Kidney glomerular epithelial cell (primary cell): Measurements from ENCODE around the gene CFAP74.
"Not testable (repeated sequence)": the region's sequence is repeated elsewhere in the genome, so short reads cannot be mapped to it uniquely, and the experiment has no call there.

Source experiments
- DNase-seq: peaks from one replicate; lab custom pipeline; 2025; lab: John Stamatoyannopoulos, UW

The CFAP74 gene

DNA sequence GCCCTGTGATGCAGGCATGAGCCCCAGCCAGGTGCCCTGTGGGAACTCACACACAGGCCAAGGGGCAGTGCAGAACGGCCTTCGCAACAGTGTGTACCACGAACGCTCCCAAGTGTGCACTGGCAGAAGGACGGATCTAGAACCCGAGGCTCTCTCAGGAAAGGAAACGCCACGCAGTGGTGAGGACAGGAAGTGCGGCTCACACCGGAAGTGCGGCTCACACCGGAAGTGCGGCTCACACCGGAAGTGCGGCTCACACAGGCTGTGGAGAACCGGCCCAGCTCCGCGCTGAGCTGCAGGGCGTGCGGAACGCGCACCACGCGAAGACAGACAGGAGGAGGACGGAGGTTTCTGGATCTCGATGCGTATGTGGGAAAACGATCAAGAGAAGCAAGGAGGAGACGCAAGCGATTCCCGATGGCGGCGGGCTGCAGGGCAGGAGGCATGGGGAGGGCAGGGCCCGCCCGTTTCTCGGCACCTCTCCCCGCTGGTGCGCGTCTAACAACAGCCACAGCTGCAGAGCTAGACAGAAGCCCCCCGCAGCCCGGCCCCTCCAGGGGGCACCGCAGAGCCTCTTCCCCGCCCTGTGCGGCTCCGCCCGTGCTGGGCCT is 48.6 kb downstream of the CFAP74 start:
- no peak for DNase-seq

DNA sequence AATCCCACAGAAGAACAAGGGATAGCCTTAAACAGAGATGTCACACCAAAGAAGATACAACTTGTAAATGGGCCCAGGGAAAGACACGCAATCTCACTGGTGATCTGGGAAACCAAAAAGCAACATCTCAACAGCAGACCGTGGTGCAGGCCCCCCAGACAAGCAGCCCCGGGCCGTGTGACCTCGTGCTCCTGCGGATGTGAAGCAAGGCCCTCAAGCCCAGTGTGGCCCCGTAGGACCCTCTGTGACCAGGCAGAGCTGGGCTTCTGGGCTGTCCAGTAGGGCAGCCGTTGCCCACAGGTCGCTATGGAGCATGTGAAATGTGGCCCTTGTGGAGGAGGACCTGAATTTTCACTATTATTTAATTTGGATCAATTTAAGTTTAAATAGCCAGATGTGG is 49.6 kb downstream of the CFAP74 start:
- DNase-seq, result no peak

DNA sequence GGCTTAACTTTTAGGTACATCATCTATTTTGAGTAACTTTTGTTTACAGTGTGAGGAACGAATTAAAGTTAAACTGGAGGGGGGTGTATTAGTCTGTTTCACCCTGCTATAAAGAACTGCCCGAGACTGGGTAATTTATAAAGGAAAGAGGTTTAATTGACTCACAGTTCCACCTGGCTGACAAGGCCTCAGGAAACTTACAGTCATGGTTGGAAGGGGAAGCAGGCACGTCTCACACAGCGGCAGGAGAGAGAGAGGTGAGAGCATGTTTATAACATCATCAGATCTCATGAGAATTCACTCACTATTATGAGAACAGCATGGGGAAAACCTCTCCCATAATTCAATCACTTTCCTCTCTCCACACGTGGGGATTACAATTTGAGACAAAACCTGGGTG is 52.6 kb downstream of the CFAP74 start:
- DNase-seq, result no peak

DNA sequence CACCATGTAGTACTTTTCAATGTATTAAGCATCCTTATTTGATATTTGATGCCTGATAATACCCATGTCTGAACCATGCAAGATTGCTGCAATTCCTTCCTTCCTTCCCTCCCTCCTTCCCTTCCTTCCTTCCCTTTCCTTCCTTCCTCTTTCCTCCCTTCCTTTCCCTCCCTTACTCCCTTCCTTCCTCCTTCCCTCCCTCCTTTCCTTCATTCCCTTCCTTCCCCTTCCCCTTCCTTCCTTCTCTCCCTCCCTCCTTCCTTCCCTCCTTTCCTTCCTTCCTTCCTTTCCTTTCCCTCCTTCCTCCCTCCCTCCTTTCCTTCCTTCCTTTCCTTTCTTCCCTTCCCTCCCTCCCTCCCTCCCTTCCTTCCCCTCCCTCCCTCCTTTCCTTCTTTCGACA is 54.8 kb downstream of the CFAP74 start:
- DNase-seq, result no peak

DNA sequence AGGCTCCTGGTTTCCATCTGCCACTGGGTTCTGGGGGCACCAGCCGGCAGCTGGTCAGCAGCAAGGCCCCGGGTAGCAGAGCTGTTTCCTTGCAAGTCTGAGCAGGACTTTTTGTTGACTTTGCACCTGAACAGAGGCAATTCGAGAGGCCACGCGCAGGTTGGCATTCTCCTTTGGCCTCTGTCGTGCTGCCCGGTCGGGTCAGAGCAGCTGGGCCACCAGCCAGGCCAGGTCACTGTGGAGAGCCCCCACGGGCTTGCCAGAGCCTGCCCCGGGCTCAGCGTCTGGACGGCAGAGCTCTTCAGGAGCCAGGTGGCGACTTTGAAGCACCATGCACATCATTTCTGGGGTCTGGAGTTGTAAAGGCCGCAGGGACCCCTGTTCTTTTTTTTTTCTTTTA is 56.1 kb downstream of the CFAP74 start:
- DNase-seq, result no peak

DNA sequence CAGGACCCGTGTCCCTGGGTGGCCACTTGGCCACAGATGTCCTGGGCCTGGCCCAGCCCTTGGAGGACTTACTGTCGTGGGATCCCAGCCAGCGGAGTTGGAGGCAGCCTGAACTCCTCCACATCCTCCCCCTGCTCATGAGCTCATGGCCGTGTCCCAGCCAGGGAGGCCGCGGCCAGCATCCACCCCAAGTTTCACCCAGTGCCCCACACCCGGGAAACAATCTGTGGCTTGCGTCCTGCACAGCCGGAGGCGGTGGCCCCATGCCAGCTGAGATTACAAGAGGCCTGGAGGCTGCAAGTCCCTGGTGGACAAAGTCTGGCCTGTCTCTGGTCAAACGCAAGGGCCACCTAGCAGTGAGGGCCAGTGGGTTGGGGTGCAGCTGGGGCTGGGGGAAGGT is 57.0 kb downstream of the CFAP74 start:
- DNase-seq, result no peak

DNA sequence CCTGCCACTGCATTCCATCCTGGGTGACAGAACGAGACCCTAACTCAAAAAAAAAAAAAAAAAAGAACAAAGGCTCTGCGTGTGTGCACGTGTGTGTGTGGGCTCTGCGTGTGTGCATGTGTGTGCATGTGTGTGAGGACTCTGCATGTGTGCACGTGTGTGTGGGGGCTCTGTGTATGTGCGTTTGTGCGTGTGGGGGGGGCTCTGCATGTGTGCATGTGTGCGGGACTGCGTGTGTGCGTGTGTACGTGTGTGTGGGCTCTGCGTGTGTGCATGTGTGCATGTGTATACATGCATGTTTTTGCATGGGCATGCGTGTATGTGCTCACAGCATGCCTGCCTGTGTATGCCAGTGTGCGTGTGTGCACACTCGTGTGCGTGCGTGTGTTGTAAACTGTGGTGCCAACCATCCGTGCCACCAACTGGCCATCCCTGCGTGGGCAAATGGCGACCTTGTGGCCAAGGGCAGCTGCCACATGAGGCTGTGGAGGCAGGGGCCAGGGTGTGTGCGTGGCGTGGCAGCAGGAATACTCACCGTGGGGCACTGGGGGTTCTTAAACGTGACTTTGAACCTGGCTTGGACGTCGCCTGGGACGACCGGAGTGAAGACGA is 57.7 kb downstream of the CFAP74 start:
- no peak for DNase-seq

DNA sequence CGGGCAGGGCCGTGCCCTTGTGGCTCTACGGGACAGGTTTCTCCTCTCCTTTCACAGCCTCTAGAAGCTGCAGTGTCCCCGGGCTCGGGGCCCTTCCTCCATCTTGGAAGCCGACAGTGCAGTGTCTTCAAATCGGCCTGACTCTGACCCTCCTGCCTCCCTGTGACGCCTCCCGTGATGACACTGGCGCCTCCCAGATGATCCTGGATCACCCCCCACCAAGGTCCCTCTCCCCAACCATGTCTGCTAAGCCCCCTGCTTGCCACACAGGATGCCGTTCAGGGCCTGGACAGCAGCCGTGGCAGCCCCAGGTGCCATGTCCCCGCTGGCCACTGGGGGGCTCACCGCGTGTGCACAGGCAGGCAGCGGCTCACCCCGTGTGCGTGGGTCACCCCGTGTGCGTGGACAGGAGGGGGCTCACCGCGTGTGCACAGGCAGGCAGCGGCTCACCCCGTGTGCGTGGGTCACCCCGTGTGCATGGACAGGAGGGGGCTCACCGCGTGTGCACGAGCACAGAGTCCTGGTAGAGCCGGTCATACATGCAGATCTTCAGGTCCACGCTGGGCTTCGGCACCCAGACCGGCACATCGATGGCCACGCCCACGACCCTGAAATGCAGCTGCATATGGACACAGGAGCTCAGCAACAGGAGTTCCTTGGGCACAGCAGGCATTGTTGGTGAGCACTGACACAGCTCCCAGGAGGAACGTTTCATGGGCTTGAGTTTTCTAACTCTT is 59.6 kb downstream of the CFAP74 start:
- no peak for DNase-seq

DNA sequence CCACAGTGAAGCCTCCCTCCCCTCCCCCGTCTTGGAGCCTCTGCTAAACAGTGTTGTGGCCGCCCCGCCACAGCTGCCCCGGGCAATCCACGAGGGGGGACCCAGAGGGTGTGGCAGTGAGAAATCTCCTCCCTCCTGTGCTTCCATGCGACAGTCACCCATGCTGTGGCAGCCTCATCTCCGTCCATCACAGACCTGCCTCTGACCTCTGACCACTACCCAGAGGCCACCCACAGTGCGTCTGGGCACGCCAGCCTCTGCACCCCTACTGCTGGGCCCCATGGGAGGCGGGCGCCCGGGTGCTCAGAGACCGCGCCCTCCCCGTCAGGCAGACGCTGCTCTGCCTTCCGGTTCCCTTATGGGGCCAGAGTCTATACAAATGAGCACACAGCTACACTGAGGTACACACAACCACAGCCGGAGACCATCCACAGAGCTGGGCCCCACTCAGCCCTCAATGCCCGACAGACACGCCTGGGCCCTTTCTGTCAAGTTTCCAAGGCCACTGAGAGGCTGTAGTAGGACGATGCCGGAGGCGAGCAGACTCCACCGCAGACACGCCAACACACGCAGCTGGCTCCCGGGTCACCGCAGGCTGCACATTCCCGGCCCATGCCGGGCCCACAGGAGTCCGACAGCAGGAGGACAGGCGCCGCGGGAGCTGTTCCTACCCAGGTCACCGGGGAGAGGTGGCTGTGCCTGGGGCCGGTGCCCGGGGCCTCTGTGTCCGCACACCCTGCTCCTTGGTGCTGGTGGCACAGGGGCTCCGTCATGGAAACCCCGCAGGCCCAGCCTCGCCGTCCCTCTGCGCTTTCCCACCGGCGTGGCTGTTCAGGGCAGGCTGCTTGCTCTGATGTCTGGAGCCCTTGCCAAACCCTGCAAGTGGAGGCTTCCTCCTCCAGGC is 60.6 kb downstream of the CFAP74 start:
- no peak for DNase-seq

DNA sequence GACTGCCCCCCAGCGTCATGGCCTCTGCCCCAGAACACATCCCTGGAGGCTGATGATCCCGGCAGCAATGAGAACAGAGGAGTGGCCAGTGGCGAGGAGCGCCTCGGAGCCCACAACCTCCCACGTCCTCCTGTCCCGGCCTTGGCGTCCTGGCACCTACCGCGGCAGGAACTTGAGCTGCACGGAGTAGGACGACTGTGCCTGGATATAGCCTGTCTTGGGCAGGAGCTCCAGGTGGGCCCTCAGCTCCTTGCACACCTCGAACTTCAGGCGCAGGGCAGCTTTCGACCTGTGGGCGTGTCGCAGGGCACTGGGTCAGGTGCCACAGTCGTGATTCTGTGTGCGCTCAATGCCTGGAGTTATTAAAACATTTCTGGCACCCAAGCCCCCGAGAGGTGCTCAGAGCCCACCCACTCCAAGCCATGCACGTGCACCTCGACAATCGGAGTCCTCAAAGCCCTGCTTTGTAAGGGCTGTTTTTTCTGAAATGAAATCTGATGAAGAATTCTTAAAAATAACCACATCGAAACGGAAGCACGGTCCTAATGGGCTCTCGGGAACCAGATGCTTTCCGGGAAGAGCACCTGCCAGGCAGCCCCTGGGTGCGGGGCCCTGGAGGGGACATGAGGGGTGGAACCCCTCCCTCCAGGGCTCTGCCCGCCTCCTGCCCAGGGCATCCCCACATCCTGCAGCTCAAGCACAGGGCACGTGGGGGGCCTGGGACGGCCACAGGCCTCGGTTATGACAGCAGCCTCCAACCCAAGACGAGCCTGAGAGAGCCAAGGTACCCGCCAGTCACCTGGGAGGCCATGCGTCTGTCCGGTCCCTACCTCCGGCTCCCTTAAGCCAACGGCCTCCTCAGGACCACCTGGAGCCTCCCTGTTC is 61.5 kb downstream of the CFAP74 start:
- DNase-seq, result no peak

DNA sequence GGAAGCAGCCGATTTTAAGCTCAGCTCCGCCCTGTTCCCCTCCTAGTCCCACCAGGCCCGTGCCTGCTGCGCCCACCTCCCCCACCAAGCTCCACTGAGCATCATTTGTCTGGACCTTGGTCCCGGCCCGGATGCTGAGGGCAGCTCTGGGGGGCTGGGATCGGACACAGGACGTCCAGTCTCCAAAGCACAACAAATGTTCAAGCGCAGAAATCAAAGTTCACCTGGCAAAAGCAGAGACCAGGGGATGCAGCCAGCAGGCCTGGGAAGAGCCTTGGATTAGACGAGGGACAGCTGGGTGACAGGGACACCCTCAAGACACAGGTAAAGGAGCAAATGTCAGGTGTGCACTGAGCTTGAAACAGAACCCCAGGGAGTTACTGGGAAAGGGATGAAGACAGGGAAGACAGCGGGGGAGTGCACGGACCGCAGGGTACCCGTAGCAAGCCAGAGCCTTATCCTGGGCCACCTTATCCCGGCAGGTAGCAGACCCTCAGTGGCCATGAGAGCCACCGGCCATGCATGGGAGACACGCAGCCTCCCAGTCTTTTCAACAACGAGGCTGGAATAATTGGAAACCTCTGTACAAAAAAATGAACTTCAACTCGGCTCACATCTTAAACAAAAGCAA is 62.3 kb downstream of the CFAP74 start:
- no peak for DNase-seq

DNA sequence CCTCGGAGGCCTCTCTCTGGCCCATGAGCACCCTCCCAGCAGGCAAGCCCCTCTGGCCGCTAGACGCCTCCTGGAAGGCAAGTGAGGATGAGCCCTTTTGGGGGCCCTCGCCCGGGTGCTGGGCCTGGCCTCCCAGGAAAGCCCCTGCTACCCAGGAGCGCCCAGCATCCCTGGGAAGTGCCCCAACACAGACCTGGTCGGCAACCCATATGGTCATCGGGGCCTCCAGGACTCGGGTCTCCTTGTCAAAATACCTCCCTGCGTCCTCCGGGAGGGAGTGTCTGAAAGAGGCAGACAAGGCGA is 63.5 kb downstream of the CFAP74 start:
- DNase-seq, result no peak

DNA sequence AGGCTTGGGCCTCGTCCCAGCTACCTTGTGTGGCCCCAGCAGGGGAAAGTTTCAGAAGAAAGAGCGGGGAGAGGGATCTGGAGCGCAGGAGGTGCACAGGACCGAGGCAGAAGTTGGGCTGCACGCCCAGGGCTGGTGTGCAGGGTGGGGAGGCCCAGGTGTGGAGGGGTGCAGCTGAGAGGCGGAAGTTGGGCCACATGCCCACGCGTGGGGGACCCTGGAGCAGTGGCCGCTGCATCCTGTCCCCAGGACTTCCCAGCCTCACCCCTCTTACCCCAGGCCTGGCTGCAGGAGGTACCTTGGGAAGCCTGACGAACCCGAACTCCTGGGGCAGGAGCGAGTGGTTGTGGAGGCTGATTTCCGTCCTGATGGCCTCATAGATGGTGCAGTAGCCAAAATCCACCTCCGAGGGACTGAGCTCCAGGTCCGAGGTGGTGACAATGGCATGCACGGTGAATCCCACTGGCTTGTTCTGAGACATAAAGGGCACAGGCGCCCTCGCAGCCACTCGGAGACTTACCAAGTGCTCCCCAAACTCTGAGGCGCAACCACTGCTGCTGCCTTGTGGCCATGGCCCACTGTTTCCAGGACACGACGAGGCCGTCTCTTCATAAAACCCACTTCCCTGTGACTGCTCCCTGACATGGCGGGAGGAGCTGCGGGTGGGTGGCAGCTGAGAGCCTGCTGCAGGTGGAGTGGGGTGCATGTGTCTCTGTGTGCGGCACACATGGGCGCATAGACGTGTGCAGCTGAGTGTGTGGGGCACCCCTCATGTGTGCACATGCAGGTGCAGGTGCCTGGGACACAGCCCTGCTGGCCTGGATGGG is 64.1 kb downstream of the CFAP74 start:
- no peak for DNase-seq

DNA sequence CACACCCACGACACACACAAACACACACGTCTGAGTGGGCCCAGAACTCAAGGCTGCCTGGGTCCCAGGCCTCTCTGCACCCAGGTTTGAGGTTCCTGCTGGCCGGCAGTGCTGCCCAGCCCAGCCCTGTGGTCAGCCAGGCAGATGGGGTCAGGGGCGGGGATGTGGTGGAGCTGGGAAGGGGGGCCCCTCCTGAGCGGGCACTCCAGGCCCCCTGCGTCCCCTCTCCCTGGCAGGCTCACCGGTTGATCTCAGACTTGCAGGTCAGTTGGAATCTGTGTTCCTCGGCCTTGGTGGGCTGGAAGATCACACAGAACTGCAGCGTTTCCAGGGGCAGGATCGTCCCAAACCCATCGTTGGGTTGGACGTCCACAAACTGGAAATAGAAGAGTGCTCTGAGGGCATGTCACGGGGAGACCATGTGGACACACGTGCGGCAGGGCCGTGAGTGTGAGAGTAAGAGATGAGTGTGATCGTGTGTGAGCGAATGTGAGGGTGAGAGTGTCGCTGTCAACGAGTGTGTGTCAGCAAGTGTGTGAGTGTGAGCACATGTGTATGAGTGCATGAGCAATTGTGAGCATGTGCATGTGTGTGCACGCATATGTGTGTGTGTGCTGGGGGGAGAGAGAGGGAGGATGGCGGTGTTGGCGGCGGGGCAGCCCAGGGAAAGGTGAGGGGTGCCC is 64.8 kb downstream of the CFAP74 start:
- no peak for DNase-seq

DNA sequence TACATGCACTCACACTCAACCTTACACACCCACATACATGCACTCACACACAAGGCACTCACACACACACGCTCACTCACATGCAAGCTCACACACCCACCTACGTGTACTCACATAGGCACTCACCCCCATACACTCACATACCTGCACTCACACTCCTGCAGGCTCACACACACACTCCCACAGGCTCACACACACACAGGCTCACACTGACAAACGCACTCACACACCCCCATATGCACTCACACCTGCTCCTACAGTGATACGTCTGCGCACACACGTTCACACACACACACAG is 65.4 kb downstream of the CFAP74 start:
- DNase-seq, result no peak

DNA sequence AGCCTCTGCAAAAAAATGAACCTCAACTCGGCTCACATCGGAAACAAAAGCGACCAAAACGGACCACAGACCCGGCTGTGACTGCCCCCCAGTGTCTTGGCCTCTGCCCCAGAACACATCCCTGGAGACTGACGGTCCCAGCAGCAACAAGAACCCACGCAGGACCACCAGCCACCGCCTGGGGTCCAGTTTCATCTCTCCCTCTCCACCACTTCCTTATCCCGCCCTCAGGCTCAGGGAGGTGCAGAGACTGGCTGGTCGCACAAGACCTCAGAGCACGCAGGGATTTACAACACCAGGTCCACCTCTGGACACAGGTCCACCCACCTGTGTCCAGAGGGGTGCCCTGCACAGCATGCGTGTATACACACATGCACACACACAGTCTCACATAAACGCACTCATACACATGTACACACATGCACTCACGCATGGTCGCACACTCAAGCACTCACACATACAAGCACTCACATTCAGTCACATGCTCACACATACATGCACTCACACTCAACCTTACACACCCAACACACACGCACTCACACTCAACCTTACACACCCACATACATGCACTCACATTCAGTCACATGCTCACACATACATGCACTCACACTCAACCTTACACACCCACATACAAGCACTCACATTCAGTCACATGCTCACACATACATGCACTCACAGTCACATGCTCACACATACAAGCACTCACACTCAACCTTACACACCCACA is 65.9 kb downstream of the CFAP74 start:
- DNase-seq, result no peak

DNA sequence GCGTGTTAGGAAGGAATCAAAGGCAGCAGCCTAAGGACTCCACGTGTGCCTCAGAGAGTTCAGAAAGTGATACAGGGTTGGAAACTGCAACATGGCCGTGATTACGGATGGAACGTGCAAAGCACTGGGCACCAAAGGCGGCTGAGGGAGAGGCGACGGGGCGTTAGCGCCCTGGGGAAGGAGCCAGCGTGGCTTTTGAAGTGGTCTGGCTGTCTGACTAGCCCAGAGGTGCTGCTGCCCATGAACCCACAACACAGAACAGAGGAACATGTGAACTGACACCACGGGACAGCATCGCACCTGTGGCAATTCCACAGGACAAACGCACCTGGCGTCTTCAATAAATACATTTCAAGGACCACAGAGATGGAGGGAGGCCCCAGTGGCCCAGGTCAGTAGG is 66.5 kb downstream of the CFAP74 start:
- DNase-seq, result no peak

DNA sequence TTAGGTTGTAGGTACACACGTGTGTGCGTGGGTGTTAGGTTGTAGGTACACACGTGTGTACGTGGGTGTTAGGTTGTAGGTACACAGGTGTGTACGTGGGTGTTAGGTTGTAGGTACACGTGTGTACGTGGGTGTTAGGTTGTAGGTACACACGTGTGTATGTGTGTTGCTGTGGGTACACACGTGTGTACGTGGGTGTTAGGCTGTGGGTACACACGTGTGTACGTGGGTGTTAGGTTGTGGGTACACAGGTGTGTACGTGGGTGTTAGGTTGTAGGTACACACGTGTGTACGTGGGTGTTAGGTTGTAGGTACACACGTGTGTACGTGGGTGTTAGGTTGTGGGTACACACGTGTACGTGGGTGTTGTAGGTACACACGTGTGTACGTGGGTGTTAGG is 68.7 kb downstream of the CFAP74 start:
- DNase-seq, result not testable (repeated sequence)
